ENCODE measurements around the gene PCSK2.

PCSK2 gene

GRCh38 chr20:17471606-17472187, 244.9 kb downstream of the PCSK2 start:
- no peak for DNase-seq (ENCODE audit: low read depth in 1 of 2, low spot score in 1 of 2)

GRCh38 chr20:17473659-17474058, 246.8 kb downstream of the PCSK2 start:
- DNase-seq (ENCODE audit: low read depth in 1 of 2, low spot score in 1 of 2) = no peak

GRCh38 chr20:17479063-17479657, 252.3 kb downstream of the PCSK2 start:
- DNase-seq (ENCODE audit: low read depth in 1 of 2, low spot score in 1 of 2) = no peak

GRCh38 chr20:17480696-17481095, 253.9 kb downstream of the PCSK2 start:
- no peak for DNase-seq (ENCODE audit: low read depth in 1 of 2, low spot score in 1 of 2)

- no peak for DNase-seq (ENCODE audit: low read depth in 1 of 2, low spot score in 1 of 2)
These were observed 254.8 kb downstream of the PCSK2 start for GRCh38 chr20:17481661-17482060.

- no peak for DNase-seq (ENCODE audit: low read depth in 1 of 2, low spot score in 1 of 2)
These were observed 255.7 kb downstream of the PCSK2 start for GRCh38 chr20:17482536-17482935.

- no peak for DNase-seq (ENCODE audit: low read depth in 1 of 2, low spot score in 1 of 2)
These were observed 258.2 kb downstream of the PCSK2 start for GRCh38 chr20:17485017-17485416.

- DNase-seq (ENCODE audit: low read depth in 1 of 2, low spot score in 1 of 2) = no peak
These were observed 262.2 kb downstream of the PCSK2 start for GRCh38 chr20:17488916-17489600.

GRCh38 chr20:17490501-17490900, 263.7 kb downstream of the PCSK2 start:
- no peak for DNase-seq (ENCODE audit: low read depth in 1 of 2, low spot score in 1 of 2)

GRCh38 chr20:17491041-17491440, 264.2 kb downstream of the PCSK2 start:
- DNase-seq (ENCODE audit: low read depth in 1 of 2, low spot score in 1 of 2) = no peak

- DNase-seq (ENCODE audit: low read depth in 1 of 2, low spot score in 1 of 2) = no peak
These were observed 264.6 kb downstream of the PCSK2 start for GRCh38 chr20:17491488-17491887.

GRCh38 chr20:17493173-17493572, 266.3 kb downstream of the PCSK2 start:
- no peak for DNase-seq (ENCODE audit: low read depth in 1 of 2, low spot score in 1 of 2)

GRCh38 chr20:17494201-17494600, 267.4 kb downstream of the PCSK2 start:
- no peak for DNase-seq (ENCODE audit: low read depth in 1 of 2, low spot score in 1 of 2)

GRCh38 chr20:17495826-17496225, 269.0 kb downstream of the PCSK2 start:
- DNase-seq (ENCODE audit: low read depth in 1 of 2, low spot score in 1 of 2) = no peak

GRCh38 chr20:17497821-17498580, 271.2 kb downstream of the PCSK2 start:
- DNase-seq (ENCODE audit: low read depth in 1 of 2, low spot score in 1 of 2) = no peak

- DNase-seq (ENCODE audit: low read depth in 1 of 2, low spot score in 1 of 2) = no peak
These were observed 271.8 kb downstream of the PCSK2 start for GRCh38 chr20:17498641-17499040.

- DNase-seq (ENCODE audit: low read depth in 1 of 2, low spot score in 1 of 2) = no peak
These were observed 272.2 kb downstream of the PCSK2 start for GRCh38 chr20:17499041-17499440.

- DNase-seq (ENCODE audit: low read depth in 1 of 2, low spot score in 1 of 2) = no peak
These were observed 273.4 kb downstream of the PCSK2 start for GRCh38 chr20:17500271-17500670.

GRCh38 chr20:17500826-17501225, 274.0 kb downstream of the PCSK2 start:
- DNase-seq (ENCODE audit: low read depth in 1 of 2, low spot score in 1 of 2) = no peak

- DNase-seq (ENCODE audit: low read depth in 1 of 2, low spot score in 1 of 2) = no peak
These were observed 274.9 kb downstream of the PCSK2 start for GRCh38 chr20:17501701-17502100.

GRCh38 chr20:17502105-17502504, 275.3 kb downstream of the PCSK2 start:
- no peak for DNase-seq (ENCODE audit: low read depth in 1 of 2, low spot score in 1 of 2)

Data from activated CD4-positive, alpha-beta T cell treated with anti-CD3 and anti-CD28 coated beads, Interleukin-2, amount 50 U/mL, for 24 hours (primary cell).